Tibial nerve (tissue), 4 donors: ENCODE data around the gene GPN1. TPM values are rescaled to one million over a fixed set of nuclear protein-coding genes. Genes with fewer than 3 reads are reported as not detected.

Source experiments
- DNase-seq, 2 donors: peaks; one replicate each; pipeline ENCODE4 v3.0.0-alpha.2; 2019; ENCODE audit warnings: low spot score in 2 of 2
- H3K27ac ChIP-seq, 4 donors: fragments of 200-600 bp; sonication (generic) in 3 of 4; one replicate each; pipeline ENCODE4 v1.5.1; 2017 to 2019; ENCODE audit warnings: mild to moderate bottlenecking in 1 of 4
- H3K27me3 ChIP-seq, 2 donors: fragments of 200-600 bp; sonication (generic) in 1 of 2; one replicate each; pipeline versions ENCODE4 v1.5.1 to v1.6.0; 2017 to 2019
- H3K36me3 ChIP-seq, 3 donors: fragments of 200-600 bp; sonication (generic); one replicate each; pipeline ENCODE4 v1.5.1; 2018 to 2019
- H3K4me1 ChIP-seq, 4 donors: fragments of 200-600 bp; sonication (generic) in 3 of 4; one replicate each; pipeline ENCODE4 v1.5.1; 2017 to 2019
- H3K4me3 ChIP-seq, 4 donors: fragments of 200-600 bp; sonication (generic) in 3 of 4; one replicate each; pipeline ENCODE4 v1.5.1; 2017 to 2019; ENCODE audit warnings: mild to moderate bottlenecking in 1 of 4, moderate library complexity in 1 of 4
- H3K9me3 ChIP-seq, 4 donors: fragments of 200-600 bp; sonication (generic) in 3 of 4; one replicate each; pipeline ENCODE4 v1.5.1; 2017 to 2019
- CTCF ChIP-seq, 5 experiments: fragments of 200-600 bp in 3 of 5; fragments of 450-650 bp in 2 of 5; sonication (generic) in 3 of 5; IDR thresholded peaks; one replicate each; pipeline ENCODE4 v1.5.1; 2016 to 2019; ENCODE audit warnings: antibody characterized with exemption in 5 of 5, mild to moderate bottlenecking in 3 of 5, moderate library complexity in 2 of 5
- EP300 ChIP-seq, 2 donors: sonication (generic); formaldehyde crosslinking; IDR thresholded peaks; one replicate each; pipeline ENCODE4 v1.6.1; 2017; ENCODE audit warnings: antibody characterized with exemption in 2 of 2, mild to moderate bottlenecking in 1 of 2
- POLR2A ChIP-seq, 2 donors: fragments of 450-650 bp; IDR thresholded peaks; one replicate each; pipeline ENCODE4 v1.6.1; 2017; ENCODE audit warnings: antibody characterized with exemption in 2 of 2, mild to moderate bottlenecking in 2 of 2, moderate library complexity in 2 of 2
- WGBS, 2 donors: methylation state at CpG; one replicate each; pipeline ENCODE4 v1.1.5; 2018; 5-methylcytosine and 5-hydroxymethylcytosine counted together
- total RNA-seq, 4 donors: library from RNA; depleted of rRNA; stranded (reverse); fragments of >200 nt; gene quantifications; one replicate each; pipeline ENCODE4 v1.1.0, GENCODE V29; 2016

The GPN1 gene
- total RNA-seq, 4 donors from 2014 or later, result 16.3 to 22.2 (median 19.8) TPM

GRCh38 chr2:27638709-27639108 lies 9.9 kb downstream of the GPN1 start:
- H3K4me3 ChIP-seq, result no peak overlapping the region
- H3K9me3 ChIP-seq, result no peaks in the 10 kb centered on the region
- H3K27ac ChIP-seq, result no peak overlapping the region
- H3K4me1 ChIP-seq, result no peaks in the 10 kb centered on the region
- DNase-seq, result no peak
- WGBS, 2 donors, result 51 to 83% methylated on average over 3 of the region's 3 CpGs
- H3K27me3 ChIP-seq, result no peaks in the 10 kb centered on the region
- TF ChIP-seq CTCF (IDR thresholded peaks at IDR 0.05) (no peak), EP300 (IDR thresholded peaks at IDR 0.05) (no peak), POLR2A (IDR thresholded peaks at IDR 0.05) (no peak)
- H3K36me3 ChIP-seq, result peaks cover 0 to 98% (median 4%) of the 10 kb centered on the region in 3 donors

- Histone ChIP-seq H3K27me3 (no peaks in the 10 kb centered on the region), H3K27ac (no peak overlapping the region), H3K36me3 (peaks cover 0 to 97% (median 4%) of the 10 kb centered on the region in 3 donors), H3K9me3 (no peaks in the 10 kb centered on the region), H3K4me3 (no peak overlapping the region), H3K4me1 (no peaks in the 10 kb centered on the region)
- WGBS, 2 donors, result 88 to 92% methylated on average over 2 of the region's 2 CpGs
- no peak for DNase-seq
- no peak for TF ChIP-seq POLR2A (IDR thresholded peaks at IDR 0.05)
- no peak for TF ChIP-seq EP300 (IDR thresholded peaks at IDR 0.05)
- no peak for TF ChIP-seq CTCF (IDR thresholded peaks at IDR 0.05)
These were observed 11.9 kb downstream of the GPN1 start for GRCh38 chr2:27640722-27641245.

DNA sequence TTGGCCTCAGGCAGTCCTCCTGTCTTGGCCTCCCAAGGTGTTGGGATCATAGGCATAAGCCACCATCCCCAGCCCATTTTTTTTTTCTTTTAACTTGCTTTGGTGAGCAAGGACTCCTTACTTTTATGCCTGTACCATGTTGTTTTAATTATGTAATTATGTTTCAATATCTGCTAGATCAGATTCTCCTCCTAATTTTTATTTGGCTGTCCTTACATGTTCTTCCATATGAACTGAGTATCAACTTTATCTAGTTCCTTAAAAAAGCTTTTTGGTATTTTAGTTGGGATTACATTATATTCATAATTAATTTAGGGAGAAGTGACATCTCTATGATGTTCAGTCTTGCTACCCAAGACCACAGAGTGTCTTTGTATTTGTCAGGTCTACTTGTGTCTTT lies 16.3 kb downstream of the GPN1 start:
- Histone ChIP-seq H3K36me3 (peaks cover 0 to 97% (median 14%) of the 10 kb centered on the region in 3 donors), H3K27ac (no peak overlapping the region), H3K4me1 (no peaks in the 10 kb centered on the region), H3K9me3 (no peaks in the 10 kb centered on the region), H3K4me3 (no peak overlapping the region), H3K27me3 (no peaks in the 10 kb centered on the region)
- TF ChIP-seq POLR2A (IDR thresholded peaks at IDR 0.05), result no peak
- TF ChIP-seq EP300 (IDR thresholded peaks at IDR 0.05), result no peak
- no peak for TF ChIP-seq CTCF (IDR thresholded peaks at IDR 0.05)
- DNase-seq, result no peak

DNA sequence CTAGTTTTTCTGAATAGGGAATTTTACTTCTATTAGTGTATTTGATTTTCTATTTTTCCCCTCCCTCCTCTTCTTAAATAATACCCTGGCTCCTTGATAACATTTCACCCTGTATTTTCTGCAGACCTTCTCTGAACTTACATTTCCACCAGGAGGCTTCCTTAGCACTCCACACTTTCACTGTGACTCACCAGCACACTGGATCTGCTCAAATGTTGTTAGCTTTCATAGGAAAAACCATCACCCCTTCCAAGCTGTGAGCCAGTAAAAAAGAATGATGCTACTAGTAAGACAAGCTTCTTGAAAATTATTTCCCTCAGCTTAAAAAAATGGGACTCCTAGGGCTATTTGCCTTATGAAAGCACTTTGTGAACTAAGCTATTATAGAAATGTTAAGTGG lies 18.4 kb downstream of the GPN1 start:
- DNase-seq, result no peak
- no peaks in the 10 kb centered on the region for H3K27me3 ChIP-seq
- H3K36me3 ChIP-seq, result peaks cover 0 to 97% (median 14%) of the 10 kb centered on the region in 3 donors
- no peaks in the 10 kb centered on the region for H3K9me3 ChIP-seq
- H3K4me1 ChIP-seq, result no peaks in the 10 kb centered on the region
- no peak overlapping the region for H3K4me3 ChIP-seq
- no peak overlapping the region for H3K27ac ChIP-seq
- TF ChIP-seq EP300 (IDR thresholded peaks at IDR 0.05), result no peak
- TF ChIP-seq CTCF (IDR thresholded peaks at IDR 0.05), result no peak
- TF ChIP-seq POLR2A (IDR thresholded peaks at IDR 0.05), result no peak

DNA sequence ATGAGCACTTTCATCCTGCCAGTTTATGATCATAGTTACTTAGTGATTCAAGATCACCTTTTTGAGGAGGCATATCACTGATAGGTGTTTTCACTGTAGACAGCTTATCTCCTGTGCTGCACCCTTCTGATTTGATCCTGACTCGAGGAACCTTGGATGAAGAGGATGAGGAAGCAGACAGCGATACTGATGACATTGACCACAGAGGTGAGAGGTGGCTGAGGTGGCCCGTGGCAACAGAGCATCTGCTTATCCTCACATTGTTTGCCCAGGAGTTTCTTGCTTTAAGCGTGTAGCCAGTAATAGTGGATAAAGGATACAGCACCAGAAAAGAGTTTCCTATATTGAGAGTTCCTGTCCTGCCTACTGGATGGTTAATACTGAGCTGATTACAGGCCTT lies 18.9 kb downstream of the GPN1 start:
- Histone ChIP-seq H3K9me3 (no peaks in the 10 kb centered on the region), H3K4me3 (no peak overlapping the region), H3K4me1 (no peaks in the 10 kb centered on the region), H3K27me3 (no peaks in the 10 kb centered on the region), H3K36me3 (peaks cover 0 to 97% (median 19%) of the 10 kb centered on the region in 3 donors), H3K27ac (no peak overlapping the region)
- TF ChIP-seq EP300 (IDR thresholded peaks at IDR 0.05) (no peak), CTCF (IDR thresholded peaks at IDR 0.05) (no peak), POLR2A (IDR thresholded peaks at IDR 0.05) (no peak)
- no peak for DNase-seq
- WGBS, 2 donors, result 89 to 91% methylated on average over 4 of the region's 4 CpGs
